BJ (cell line): Measurements from ENCODE around the gene CMSS1. TPM values are rescaled to one million over a fixed set of nuclear protein-coding genes. Genes with fewer than 3 reads are reported as not detected.
"Not testable (repeated sequence)": the region's sequence is repeated elsewhere in the genome, so short reads cannot be mapped to it uniquely, and the experiment has no call there.

ENCODE experiments used
- CTCF ChIA-PET: fragments of 350-600 bp; formaldehyde crosslinking; extraction: SDS; loops from one replicate; lab custom pipeline; 2021; ENCODE audit warnings: antibody characterized with exemption, inconsistent platforms; lab: Yijun Ruan, JAX
- POLR2A ChIA-PET: fragments of 300-600 bp; sonication (Branson Sonifier 250); formaldehyde crosslinking; extraction: SDS; loops from one replicate; lab custom pipeline; 2021; ENCODE audit warnings: antibody characterized with exemption; lab: Charles Lee
- DNase-seq: peaks from one replicate; pipeline ENCODE4 v3.0.0-alpha.2; 2011; ENCODE audit warnings: low read depth
- H3K27me3 ChIP-seq: 2 replicates; pipeline ENCODE4 v1.6.0; 2011; ENCODE audit warnings: low read length; ENCODE audit not compliant: control insufficient read depth, insufficient read depth
- H3K36me3 ChIP-seq: 2 replicates; pipeline ENCODE4 v1.5.1; 2011; ENCODE audit warnings: low read length; ENCODE audit not compliant: control insufficient read depth, insufficient read depth
- H3K4me3 ChIP-seq: 2 replicates; pipeline ENCODE4 v1.5.1; 2011; ENCODE audit warnings: low read depth, mild to moderate bottlenecking, control low read depth, low read length
- polyA plus RNA-seq: library from polyadenylated mRNA; depleted of rRNA; stranded (reverse); fragments of >200 nt; gene quantifications from 2 replicates; pipeline ENCODE4 v1.2.3, GENCODE V29; 2011; rRNA removed
- small RNA-seq: library from RNA; depleted of rRNA; stranded (forward); fragments of <200 nt; gene quantifications from one replicate; pipeline ENCODE3, GENCODE V24; 2012; ENCODE audit warnings: low replicate concordance, low read depth; ENCODE audit not compliant: insufficient read length
- TF ChIP-seq, protein P1 (sequence below): IDR thresholded peaks from 2 replicates; pipeline ENCODE4 v1.5.1; 2011; ENCODE audit warnings: low read depth, mild to moderate bottlenecking, control low read depth, inconsistent platforms, low read length, moderate library complexity; ENCODE audit not compliant: insufficient read depth

The CMSS1 gene
- polyA plus RNA-seq, 1 experiment = 6.7 TPM

DNA sequence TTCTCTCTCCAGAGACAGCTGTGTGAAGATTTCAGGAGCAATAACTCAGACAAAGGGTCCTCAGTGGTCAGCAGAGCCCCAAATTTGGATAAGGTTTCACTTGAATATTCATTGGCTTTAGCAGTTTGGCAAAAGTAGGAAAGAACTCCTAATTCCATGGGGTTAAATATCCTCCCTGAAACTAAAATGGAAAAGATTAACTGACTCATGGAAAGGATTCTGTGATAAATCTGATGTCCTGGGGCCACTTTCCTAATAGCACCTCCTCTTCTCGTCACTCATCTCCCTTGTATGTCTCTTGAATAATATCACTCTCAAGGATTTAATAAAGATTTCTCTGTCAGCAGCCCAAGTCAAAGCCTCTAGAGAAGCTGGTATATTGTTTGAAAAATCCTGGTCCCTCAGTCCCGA, 409.9 kb downstream of the CMSS1 start:
- TF ChIP-seq, protein P1, sequence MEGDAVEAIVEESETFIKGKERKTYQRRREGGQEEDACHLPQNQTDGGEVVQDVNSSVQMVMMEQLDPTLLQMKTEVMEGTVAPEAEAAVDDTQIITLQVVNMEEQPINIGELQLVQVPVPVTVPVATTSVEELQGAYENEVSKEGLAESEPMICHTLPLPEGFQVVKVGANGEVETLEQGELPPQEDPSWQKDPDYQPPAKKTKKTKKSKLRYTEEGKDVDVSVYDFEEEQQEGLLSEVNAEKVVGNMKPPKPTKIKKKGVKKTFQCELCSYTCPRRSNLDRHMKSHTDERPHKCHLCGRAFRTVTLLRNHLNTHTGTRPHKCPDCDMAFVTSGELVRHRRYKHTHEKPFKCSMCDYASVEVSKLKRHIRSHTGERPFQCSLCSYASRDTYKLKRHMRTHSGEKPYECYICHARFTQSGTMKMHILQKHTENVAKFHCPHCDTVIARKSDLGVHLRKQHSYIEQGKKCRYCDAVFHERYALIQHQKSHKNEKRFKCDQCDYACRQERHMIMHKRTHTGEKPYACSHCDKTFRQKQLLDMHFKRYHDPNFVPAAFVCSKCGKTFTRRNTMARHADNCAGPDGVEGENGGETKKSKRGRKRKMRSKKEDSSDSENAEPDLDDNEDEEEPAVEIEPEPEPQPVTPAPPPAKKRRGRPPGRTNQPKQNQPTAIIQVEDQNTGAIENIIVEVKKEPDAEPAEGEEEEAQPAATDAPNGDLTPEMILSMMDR = no peak
- no peak for DNase-seq
- ChIA-PET POLR2A (no interaction called here), CTCF (interaction anchor here (1.1 kb wide), 1 partner anchor 11 kb away, joined by 3 read pairs; no protein-coding TSS in a partner anchor)
- Histone ChIP-seq H3K36me3 (no peaks in the 10 kb centered on the region), H3K27me3 (no peaks in the 10 kb centered on the region), H3K4me3 (no peak overlapping the region)

DNA sequence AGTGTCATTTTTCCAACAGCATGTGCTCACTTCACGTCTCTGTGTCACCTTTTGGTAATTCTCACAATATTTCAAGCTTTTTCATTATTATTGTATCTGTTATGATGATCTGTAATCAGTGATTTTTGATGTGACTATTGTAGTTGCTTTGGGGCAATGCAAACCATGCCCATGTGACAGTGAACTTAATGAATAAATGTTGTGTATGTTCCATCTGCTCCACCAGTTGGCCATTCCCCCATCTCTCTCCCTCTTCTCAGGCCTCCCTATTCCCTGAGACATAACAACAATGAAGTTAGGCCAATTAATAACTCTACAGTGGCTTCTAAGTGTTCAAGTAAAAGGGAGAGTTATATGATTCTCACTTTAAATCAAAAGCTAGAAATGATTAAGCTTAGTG, 410.6 kb downstream of the CMSS1 start:
- H3K27me3 ChIP-seq = no peaks in the 10 kb centered on the region
- no peaks in the 10 kb centered on the region for H3K36me3 ChIP-seq
- DNase-seq = no peak
- ChIA-PET CTCF (no interaction called here), POLR2A (no interaction called here)
- TF ChIP-seq, protein P1 = no peak
- no peak overlapping the region for H3K4me3 ChIP-seq

DNA sequence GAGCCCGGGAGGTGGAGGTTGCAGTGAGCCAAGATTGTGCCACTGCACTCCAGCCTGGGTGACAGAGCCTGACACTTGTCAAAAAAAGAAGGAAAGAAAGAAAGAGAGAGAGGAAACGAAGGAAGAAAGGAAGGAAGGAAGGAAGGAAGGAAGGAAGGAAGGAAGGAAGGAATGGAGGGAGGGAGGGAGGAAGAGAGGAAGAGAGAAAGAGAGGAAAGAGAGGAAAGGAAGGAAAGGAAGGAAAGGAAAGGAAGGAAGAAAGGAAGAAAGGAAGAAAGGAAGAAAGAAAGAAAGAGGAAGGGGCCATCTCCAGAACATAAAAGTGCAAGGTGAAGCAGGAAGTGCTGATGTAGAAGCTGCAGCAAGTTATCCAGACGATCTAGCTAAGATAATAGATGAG, 411.5 kb downstream of the CMSS1 start:
- H3K4me3 ChIP-seq, POLR2A ChIA-PET: not testable (repeated sequence)
- CTCF ChIA-PET = interaction anchor here (1.0 kb wide), 1 partner anchor 15 kb away, joined by 4 read pairs; no protein-coding TSS in a partner anchor

DNA sequence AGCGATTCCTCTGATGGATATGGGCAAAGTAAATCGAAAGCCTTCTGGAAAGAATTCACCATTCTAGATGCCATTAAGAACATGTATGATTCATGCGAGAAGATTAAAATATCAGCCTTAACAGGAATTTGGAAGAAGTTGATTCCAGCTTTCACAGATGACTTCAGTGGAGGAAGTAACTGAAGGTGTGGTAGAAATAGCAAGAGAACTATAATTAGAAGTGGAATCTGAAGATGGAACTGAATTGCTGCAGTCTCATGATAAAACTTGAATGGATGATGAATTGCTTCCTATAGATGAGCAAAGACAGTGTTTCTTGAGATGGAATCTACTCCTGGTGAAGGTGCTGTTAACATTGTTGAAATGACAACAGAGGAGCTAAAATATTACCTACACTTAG, 413.0 kb downstream of the CMSS1 start:
- no peak for DNase-seq
- CTCF ChIA-PET = interaction anchor here (1.2 to 1.3 kb wide), 2 partner anchors 23 to 162 kb away, joined by 3 to 4 read pairs; no protein-coding TSS in a partner anchor
- no peaks in the 10 kb centered on the region for H3K36me3 ChIP-seq
- POLR2A ChIA-PET = no interaction called here
- no peaks in the 10 kb centered on the region for H3K27me3 ChIP-seq
- H3K4me3 ChIP-seq = no peak overlapping the region
- TF ChIP-seq, protein P1 = no peak

More for the DNA sequence above, 411.5 kb downstream of the CMSS1 start:
- not testable (repeated sequence) for DNase-seq, H3K27me3 ChIP-seq, H3K36me3 ChIP-seq

Small RNAs within 50 kb of the gene (small RNA-seq; reads per million reads assigned to genes)
- gene MIR3921 = not detected

Other genes with a start within 250 kb of the CMSS1 start
- gene COL8A1, start 179.3 kb upstream of the CMSS1 start, polyA plus RNA-seq = 186 and 213 TPM in 2 replicates